Breast epithelium (tissue), 3 donors: ENCODE measurements around the gene SGSM2.

Experiments used
- CTCF ChIP-seq, 3 donors: fragments of 450-650 bp; IDR thresholded peaks; one replicate each; pipeline ENCODE4 v1.5.1; 2016 to 2017; ENCODE audit warnings: antibody characterized with exemption in 3 of 3, mild to moderate bottlenecking in 3 of 3, moderate library complexity in 3 of 3
- POLR2A ChIP-seq: fragments of 450-650 bp; IDR thresholded peaks from one replicate; pipeline ENCODE4 v1.6.1; 2016; ENCODE audit warnings: antibody characterized with exemption, mild to moderate bottlenecking, moderate library complexity
- POLR2AphosphoS5 ChIP-seq, 3 donors: sonication (generic); formaldehyde crosslinking; IDR thresholded peaks; one replicate each; pipeline ENCODE4 v1.6.1; 2017; ENCODE audit warnings: antibody characterized with exemption in 3 of 3

GRCh38 chr17:2398182-2398581 lies 60.9 kb downstream of the SGSM2 start:
- TF ChIP-seq CTCF (IDR thresholded peaks at IDR 0.05) (no peak), POLR2A (no peak), POLR2AphosphoS5 (IDR thresholded peaks at IDR 0.05) (no peak)
